GM08714 (cell line): ENCODE results near the gene ANGPTL2.

Experiments
- H3K4me3 ChIP-seq: fragments of 200-500 bp; sonication (Bioruptor generic); 2 replicates; pipeline ENCODE4 v1.5.1; 2014; ENCODE audit warnings: mild to moderate bottlenecking, low read length, inconsistent platforms
- ZNF274 ChIP-seq: IDR thresholded peaks from 2 replicates; pipeline ENCODE4 v1.6.1; 2012; ENCODE audit warnings: mild to moderate bottlenecking, low read depth, low read length

ANGPTL2 gene

GRCh38 chr9:127059765-127060361 lies 62.6 kb downstream of the ANGPTL2 start:
- TF ChIP-seq ZNF274, result no peak
- H3K4me3 ChIP-seq, result no peak overlapping the region

GRCh38 chr9:127059030-127059429 lies 63.4 kb downstream of the ANGPTL2 start:
- no peak for TF ChIP-seq ZNF274
- H3K4me3 ChIP-seq, result no peak overlapping the region

DNA sequence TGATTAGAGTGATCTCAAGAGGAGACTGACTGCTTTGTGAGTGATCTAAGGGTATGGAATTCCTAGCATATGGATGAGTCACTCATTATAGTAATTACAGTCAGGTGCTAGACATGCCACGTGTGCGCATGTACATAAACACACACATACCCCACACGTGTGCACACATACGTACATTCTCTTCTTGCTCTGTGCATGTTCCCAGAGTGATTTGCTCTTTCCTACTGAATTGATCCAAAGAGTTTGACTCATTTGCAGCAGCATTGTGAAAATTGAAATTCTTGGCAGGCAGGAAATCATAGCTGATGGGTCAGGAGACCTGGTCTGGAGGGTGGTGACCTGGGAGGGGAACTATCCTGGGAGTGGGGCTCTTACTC lies 63.8 kb downstream of the ANGPTL2 start:
- no peak for TF ChIP-seq ZNF274

DNA sequence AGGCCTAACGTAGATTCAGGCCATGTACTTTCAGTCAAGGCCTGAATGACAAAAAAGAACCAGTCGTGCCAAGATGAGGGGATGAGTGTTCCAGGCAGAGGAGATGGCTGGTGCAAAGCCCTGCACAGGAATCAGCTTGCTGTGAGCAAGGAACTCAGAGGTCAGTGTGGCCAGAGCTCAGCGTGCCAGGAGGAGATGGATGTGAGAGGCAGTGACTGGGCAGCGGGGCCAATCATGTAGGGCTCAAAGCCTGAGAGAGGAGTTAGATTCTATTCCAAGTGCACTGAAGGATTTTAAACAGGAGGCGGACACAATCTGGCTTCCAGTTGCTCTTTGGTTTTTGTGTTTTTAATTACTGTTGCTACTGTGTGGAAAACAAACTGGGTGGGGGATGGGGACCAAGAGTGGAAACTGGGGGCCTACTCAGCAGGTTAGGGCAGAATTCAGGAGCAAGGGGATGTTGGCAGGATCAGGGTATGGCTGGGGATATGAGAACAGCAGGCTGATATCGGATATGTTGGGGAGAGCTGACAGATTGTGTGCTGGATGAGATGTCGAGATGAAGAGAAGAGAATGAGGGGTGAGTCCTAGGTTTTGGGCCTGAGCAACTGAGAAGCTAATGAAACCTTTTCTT lies 64.3 kb downstream of the ANGPTL2 start:
- no peak overlapping the region for H3K4me3 ChIP-seq
- TF ChIP-seq ZNF274, result no peak

More for the DNA sequence above, 63.8 kb downstream of the ANGPTL2 start:
- no peak overlapping the region for H3K4me3 ChIP-seq

DNA sequence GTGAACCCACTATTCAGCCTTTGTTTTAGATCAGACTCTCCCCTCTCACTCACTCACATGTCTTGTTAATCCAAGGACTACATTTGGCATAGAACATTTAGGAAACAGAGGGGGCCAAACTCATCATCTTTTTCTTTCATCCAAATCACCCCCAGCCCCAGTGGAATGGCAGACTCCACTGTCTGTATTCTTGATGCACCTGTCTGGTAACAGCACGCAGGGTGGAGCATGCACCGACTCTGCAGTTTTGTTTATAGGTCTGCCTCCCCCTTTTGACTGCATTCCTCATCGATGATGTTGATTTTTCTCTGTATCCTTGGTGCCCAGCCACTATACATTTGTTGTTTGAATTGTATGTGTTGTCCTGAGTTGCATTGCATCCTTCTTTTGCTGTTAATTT lies 66.0 kb downstream of the ANGPTL2 start:
- TF ChIP-seq ZNF274, result no peak
- no peak overlapping the region for H3K4me3 ChIP-seq

DNA sequence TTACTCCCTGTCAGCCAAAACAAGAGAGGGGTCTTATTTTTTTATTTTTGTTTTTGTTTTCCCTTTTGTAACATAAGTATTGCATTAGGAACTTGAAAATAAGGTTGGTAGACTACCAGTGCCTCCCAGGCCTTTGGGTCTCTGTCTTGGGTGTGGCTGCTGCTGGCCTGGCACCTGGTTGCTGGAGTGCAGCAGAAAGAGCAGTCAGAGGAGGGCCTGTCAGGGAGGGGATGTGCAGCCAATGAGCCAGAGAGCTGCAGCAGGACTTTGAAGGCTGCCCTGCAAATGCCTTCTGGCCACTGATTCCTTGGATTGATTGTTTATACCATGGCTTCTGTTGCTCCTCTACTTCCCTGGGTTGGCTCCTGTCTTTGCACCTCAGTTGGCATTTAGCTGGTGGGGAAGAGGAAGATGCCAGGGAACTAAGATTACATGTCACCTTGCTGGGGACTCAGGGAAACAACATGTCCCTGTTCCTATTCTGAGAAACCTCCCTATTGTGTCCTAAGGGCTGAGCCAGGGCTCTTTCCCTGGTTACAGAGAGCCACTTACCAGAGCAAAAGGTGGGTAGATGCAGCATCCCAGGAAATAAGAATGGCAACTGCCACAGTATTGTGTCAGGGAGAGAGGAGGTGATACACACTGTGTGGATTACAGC lies 66.6 kb downstream of the ANGPTL2 start:
- no peak overlapping the region for H3K4me3 ChIP-seq
- no peak for TF ChIP-seq ZNF274

GRCh38 chr9:127053960-127054359 lies 68.5 kb downstream of the ANGPTL2 start:
- no peak overlapping the region for H3K4me3 ChIP-seq
- no peak for TF ChIP-seq ZNF274

DNA sequence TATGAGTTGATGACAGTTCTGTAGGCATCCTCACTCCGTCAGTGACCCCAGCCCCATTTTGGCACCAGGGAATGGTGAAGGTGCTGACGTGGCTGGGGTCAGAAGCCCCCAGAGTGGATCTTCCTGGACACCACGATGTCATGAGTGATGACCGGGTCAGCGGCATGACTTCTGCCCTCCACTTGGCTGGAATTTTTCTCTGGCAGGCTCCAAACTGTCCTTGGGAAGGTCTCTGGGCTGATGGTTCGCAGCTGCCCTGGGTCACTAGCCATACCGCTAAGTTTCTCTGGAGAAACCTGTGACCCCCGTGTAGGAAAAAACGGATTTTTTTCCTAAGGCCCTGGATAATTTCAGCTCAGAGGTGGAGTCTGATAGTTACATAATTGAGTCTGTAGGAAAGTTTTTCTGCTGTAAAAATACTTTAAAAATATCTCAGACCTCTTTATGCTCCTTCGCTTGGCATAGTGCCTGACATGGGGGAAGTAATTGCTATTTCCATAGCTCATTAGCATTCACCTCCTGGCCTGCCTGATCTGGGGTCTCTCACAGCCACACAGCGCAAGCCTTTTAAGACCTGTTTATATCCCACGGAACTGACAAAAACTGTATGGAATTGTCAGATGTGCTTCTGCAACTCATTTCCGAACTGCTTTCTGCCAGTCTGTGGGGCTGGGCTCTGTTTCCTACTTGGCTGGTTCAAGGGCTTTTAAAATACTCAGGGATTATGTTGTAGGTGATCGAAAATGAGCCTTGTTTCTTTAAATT lies 69.2 kb downstream of the ANGPTL2 start:
- no peak for TF ChIP-seq ZNF274
- no peak overlapping the region for H3K4me3 ChIP-seq

DNA sequence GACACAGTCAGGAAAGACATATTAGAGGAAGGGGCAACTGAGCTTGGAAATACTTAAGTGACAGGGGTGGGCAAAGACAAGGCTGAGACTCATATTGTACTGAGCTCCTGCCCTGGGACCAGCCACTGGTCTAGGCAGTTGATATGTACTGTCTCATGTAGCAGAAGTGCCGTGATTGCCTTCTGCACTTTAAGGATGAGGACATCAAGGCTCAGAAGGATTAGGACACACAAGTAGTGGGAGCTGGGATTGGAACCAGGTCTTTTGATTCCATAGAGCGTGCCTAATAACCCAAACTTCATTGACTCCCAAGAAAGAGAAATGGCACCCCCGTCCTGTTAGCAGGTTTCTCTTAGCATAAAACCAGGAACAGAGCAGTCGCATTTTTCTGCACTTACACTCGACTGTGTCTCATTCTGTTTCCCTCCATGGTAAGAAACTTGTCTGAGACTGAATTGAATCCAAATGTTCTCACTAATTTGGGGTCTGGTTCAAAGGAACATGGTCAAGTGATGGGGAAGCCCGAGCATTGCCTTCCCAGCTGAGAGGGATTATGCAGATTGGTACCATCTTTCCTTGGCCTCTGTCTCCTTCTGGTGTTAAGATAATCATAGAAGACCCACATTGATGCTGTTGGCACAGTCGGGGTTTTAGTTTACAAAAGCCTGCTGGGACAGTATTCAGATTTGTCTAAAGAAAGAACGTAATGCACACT lies 70.4 kb downstream of the ANGPTL2 start:
- H3K4me3 ChIP-seq, result no peak overlapping the region
- TF ChIP-seq ZNF274, result no peak

DNA sequence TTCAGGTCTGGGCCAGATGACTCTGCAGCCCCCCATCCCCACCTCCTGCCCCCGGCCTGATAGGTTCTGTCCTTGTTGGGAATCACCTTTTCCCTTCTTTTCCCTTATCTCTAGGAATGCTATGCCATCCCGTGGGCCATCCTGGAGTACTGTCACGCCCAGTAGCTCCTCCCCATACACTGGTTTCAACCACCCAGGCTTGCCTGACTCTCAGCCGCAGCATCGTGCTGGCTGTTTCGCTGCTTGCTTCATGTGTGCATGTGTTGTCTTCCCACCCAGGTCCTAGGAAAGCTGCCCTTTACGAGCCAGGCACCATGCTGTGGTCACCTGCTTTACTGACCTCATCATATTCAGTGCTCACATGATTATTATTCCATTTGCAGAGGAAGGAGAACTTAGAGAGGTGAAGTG lies 71.8 kb downstream of the ANGPTL2 start:
- no peak overlapping the region for H3K4me3 ChIP-seq
- no peak for TF ChIP-seq ZNF274

GRCh38 chr9:127050152-127050551 lies 72.3 kb downstream of the ANGPTL2 start:
- no peak overlapping the region for H3K4me3 ChIP-seq
- no peak for TF ChIP-seq ZNF274

DNA sequence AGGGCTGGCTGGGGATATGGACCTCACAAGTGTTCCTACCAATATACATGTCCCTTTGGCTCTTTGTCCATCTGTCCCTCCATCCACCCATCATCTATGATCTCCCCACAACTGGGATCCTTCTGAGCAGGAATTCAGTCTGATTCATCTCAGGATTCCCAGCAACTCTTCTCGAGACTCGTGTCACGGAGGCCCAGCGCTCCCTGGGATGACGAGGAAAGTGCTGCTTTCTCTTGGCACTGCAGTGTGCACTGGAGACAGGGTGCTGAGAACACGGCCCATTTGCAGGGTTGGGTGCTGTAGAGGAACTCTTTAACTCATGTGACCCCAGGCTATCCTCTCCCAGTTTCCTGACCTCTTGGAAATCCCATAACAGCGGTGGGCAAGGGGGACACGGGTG lies 72.9 kb downstream of the ANGPTL2 start:
- no peak for TF ChIP-seq ZNF274
- H3K4me3 ChIP-seq, result no peak overlapping the region

GRCh38 chr9:127049044-127049443 lies 73.4 kb downstream of the ANGPTL2 start:
- H3K4me3 ChIP-seq, result no peak overlapping the region
- TF ChIP-seq ZNF274, result no peak

- no peak for TF ChIP-seq ZNF274
- H3K4me3 ChIP-seq, result no peak overlapping the region
Measured at GRCh38 chr9:127047971-127048370, 74.5 kb downstream of the ANGPTL2 start.
